Esophagus squamous epithelium (tissue), 5 donors: ENCODE data around the gene PHEX. TPM values are rescaled to one million over a fixed set of nuclear protein-coding genes. Genes with fewer than 3 reads are reported as not detected.

Experiments used
- DNase-seq: peaks from one replicate; lab custom pipeline; 2025; lab: John Stamatoyannopoulos, UW
- H3K27ac ChIP-seq, 4 donors: fragments of 200-600 bp; sonication (generic); one replicate each; pipeline ENCODE4 v1.5.1; 2016 to 2019; ENCODE audit warnings: mild to moderate bottlenecking in 1 of 4
- H3K27me3 ChIP-seq, 4 donors: fragments of 200-600 bp; sonication (generic); 1 replicate in 3 of 4; 2 replicates in 1 of 4; pipeline versions ENCODE4 v1.5.1 to v1.6.0; 2017 to 2021; ENCODE audit warnings: antibody characterized with exemption in 1 of 4
- H3K36me3 ChIP-seq, 3 donors: fragments of 200-600 bp; sonication (generic); one replicate each; pipeline ENCODE4 v1.5.1; 2016 to 2019
- H3K4me1 ChIP-seq, 3 donors: fragments of 200-600 bp; sonication (generic); one replicate each; pipeline ENCODE4 v1.5.1; 2017 to 2019
- H3K4me3 ChIP-seq, 4 donors: fragments of 200-600 bp; sonication (generic); 1 replicate in 3 of 4; 2 replicates in 1 of 4; pipeline ENCODE4 v1.5.1; 2016 to 2019; ENCODE audit warnings: mild to moderate bottlenecking in 2 of 4, moderate library complexity in 1 of 4
- H3K9me3 ChIP-seq, 3 donors: fragments of 200-600 bp; sonication (generic); one replicate each; pipeline ENCODE4 v1.5.1; 2016 to 2019
- CTCF ChIP-seq, 6 experiments: fragments of 450-650 bp in 4 of 6; fragments of 200-600 bp in 2 of 6; sonication (generic) in 2 of 6; IDR thresholded peaks; one replicate each; pipeline ENCODE4 v1.5.1; 2016 to 2019; ENCODE audit warnings: antibody characterized with exemption in 6 of 6, mild to moderate bottlenecking in 4 of 6, moderate library complexity in 4 of 6
- POLR2A ChIP-seq, 4 donors: fragments of 450-650 bp; IDR thresholded peaks; one replicate each; pipeline ENCODE4 v1.6.1; 2017; ENCODE audit warnings: antibody characterized with exemption in 4 of 4, mild to moderate bottlenecking in 4 of 4, moderate library complexity in 3 of 4
- WGBS, 2 donors: methylation state at CpG; one replicate each; pipeline ENCODE4 v1.1.5; 2018; 5-methylcytosine and 5-hydroxymethylcytosine counted together
- intact Hi-C: fragments of 100-400 bp; cut with DNase I; formaldehyde crosslinking; loops from one replicate; pipeline ENCODE4 v1.15.0; 2022
- total RNA-seq, 4 donors: library from RNA; depleted of rRNA; stranded (reverse); fragments of >200 nt; gene quantifications; one replicate each; pipeline ENCODE4 v1.1.0, GENCODE V29; 2016
- donor health status: DM: yes; HTN: yes; CAD: no.

Gene PHEX
- total RNA-seq, 4 donors from 2014 or later, result 0.04 to 0.73 (median 0.31) TPM

GRCh38 chrX:22037225-22037624 is 5.1 kb downstream of the PHEX start:
- H3K4me3 ChIP-seq, result no peak overlapping the region
- intact Hi-C loops, result no loop called here
- WGBS, 2 donors, result 65 to 88% methylated on average over 2 of the region's 2 CpGs
- TF ChIP-seq POLR2A (IDR thresholded peaks at IDR 0.05) (no peak), CTCF (IDR thresholded peaks at IDR 0.05) (no peak)
- H3K36me3 ChIP-seq, result no peaks in the 10 kb centered on the region
- no peaks in the 10 kb centered on the region for H3K9me3 ChIP-seq
- no peaks in the 10 kb centered on the region for H3K4me1 ChIP-seq
- no peak for DNase-seq
- no peak overlapping the region for H3K27ac ChIP-seq
- no peaks in the 10 kb centered on the region for H3K27me3 ChIP-seq

GRCh38 chrX:22037911-22038537 is 5.9 kb downstream of the PHEX start:
- no peak for DNase-seq
- H3K4me1 ChIP-seq, result no peaks in the 10 kb centered on the region
- no peak overlapping the region for H3K27ac ChIP-seq
- intact Hi-C loops, result no loop called here
- no peak overlapping the region for H3K4me3 ChIP-seq
- TF ChIP-seq CTCF (IDR thresholded peaks at IDR 0.05), result no peak
- TF ChIP-seq POLR2A (IDR thresholded peaks at IDR 0.05), result no peak
- H3K9me3 ChIP-seq, result no peaks in the 10 kb centered on the region
- no peaks in the 10 kb centered on the region for H3K27me3 ChIP-seq
- 73 to 86% methylated on average over 7 to 13 of the region's 13 CpGs for WGBS, 2 donors
- no peaks in the 10 kb centered on the region for H3K36me3 ChIP-seq

GRCh38 chrX:22039541-22039940 is 7.4 kb downstream of the PHEX start:
- no peaks in the 10 kb centered on the region for H3K9me3 ChIP-seq
- no peak overlapping the region for H3K27ac ChIP-seq
- no peaks in the 10 kb centered on the region for H3K27me3 ChIP-seq
- no peak for TF ChIP-seq POLR2A (IDR thresholded peaks at IDR 0.05)
- TF ChIP-seq CTCF (IDR thresholded peaks at IDR 0.05), result no peak
- WGBS, 2 donors, result 60 to 87% methylated on average over 1 to 5 of the region's 6 CpGs
- no peak for DNase-seq
- no peak overlapping the region for H3K4me3 ChIP-seq
- H3K36me3 ChIP-seq, result no peaks in the 10 kb centered on the region
- intact Hi-C loops, result no loop called here
- H3K4me1 ChIP-seq, result no peaks in the 10 kb centered on the region

- intact Hi-C loops, result no loop called here
- Histone ChIP-seq H3K36me3 (no peaks in the 10 kb centered on the region), H3K27me3 (no peaks in the 10 kb centered on the region), H3K27ac (no peak overlapping the region), H3K4me3 (no peak overlapping the region), H3K4me1 (no peaks in the 10 kb centered on the region), H3K9me3 (no peaks in the 10 kb centered on the region)
- no peak for DNase-seq
- 63 to 79% methylated on average over 2 of the region's 2 CpGs for WGBS, 2 donors
- no peak for TF ChIP-seq CTCF (IDR thresholded peaks at IDR 0.05)
- no peak for TF ChIP-seq POLR2A (IDR thresholded peaks at IDR 0.05)
Observed at GRCh38 chrX:22040184-22040583, 8.1 kb downstream of the PHEX start.

GRCh38 chrX:22041907-22042530 is 9.9 kb downstream of the PHEX start:
- no peaks in the 10 kb centered on the region for H3K4me1 ChIP-seq
- H3K36me3 ChIP-seq, result no peaks in the 10 kb centered on the region
- no peaks in the 10 kb centered on the region for H3K9me3 ChIP-seq
- H3K27ac ChIP-seq, result no peak overlapping the region
- TF ChIP-seq CTCF (IDR thresholded peaks at IDR 0.05), result no peak
- no peak for TF ChIP-seq POLR2A (IDR thresholded peaks at IDR 0.05)
- no peak overlapping the region for H3K4me3 ChIP-seq
- intact Hi-C loops, result no loop called here
- WGBS, 2 donors, result 67 to 72% methylated on average over 11 of the region's 11 CpGs
- H3K27me3 ChIP-seq, result no peaks in the 10 kb centered on the region
- no peak for DNase-seq
